BJ (cell line): Measurements from ENCODE around the gene BCL3. TPM values are rescaled to one million over a fixed set of nuclear protein-coding genes. Genes with fewer than 3 reads are reported as not detected.

Source experiments
- CTCF ChIA-PET: fragments of 350-600 bp; formaldehyde crosslinking; extraction: SDS; loops from one replicate; lab custom pipeline; 2021; ENCODE audit warnings: antibody characterized with exemption, inconsistent platforms; lab: Yijun Ruan, JAX
- POLR2A ChIA-PET: fragments of 300-600 bp; sonication (Branson Sonifier 250); formaldehyde crosslinking; extraction: SDS; loops from one replicate; lab custom pipeline; 2021; ENCODE audit warnings: antibody characterized with exemption; lab: Charles Lee
- DNase-seq: peaks from one replicate; pipeline ENCODE4 v3.0.0-alpha.2; 2011; ENCODE audit warnings: low read depth
- H3K27me3 ChIP-seq: 2 replicates; pipeline ENCODE4 v1.6.0; 2011; ENCODE audit warnings: low read length; ENCODE audit not compliant: control insufficient read depth, insufficient read depth
- H3K36me3 ChIP-seq: 2 replicates; pipeline ENCODE4 v1.5.1; 2011; ENCODE audit warnings: low read length; ENCODE audit not compliant: control insufficient read depth, insufficient read depth
- H3K4me3 ChIP-seq: 2 replicates; pipeline ENCODE4 v1.5.1; 2011; ENCODE audit warnings: low read depth, mild to moderate bottlenecking, control low read depth, low read length
- polyA plus RNA-seq: library from polyadenylated mRNA; depleted of rRNA; stranded (reverse); fragments of >200 nt; gene quantifications from 2 replicates; pipeline ENCODE4 v1.2.3, GENCODE V29; 2011
- TF ChIP-seq, protein P1 (sequence below): IDR thresholded peaks from 2 replicates; pipeline ENCODE4 v1.5.1; 2011; ENCODE audit warnings: low read depth, mild to moderate bottlenecking, control low read depth, inconsistent platforms, low read length, moderate library complexity; ENCODE audit not compliant: insufficient read depth

Gene BCL3
- polyA plus RNA-seq, 1 experiment, result 9.1 TPM

DNA sequence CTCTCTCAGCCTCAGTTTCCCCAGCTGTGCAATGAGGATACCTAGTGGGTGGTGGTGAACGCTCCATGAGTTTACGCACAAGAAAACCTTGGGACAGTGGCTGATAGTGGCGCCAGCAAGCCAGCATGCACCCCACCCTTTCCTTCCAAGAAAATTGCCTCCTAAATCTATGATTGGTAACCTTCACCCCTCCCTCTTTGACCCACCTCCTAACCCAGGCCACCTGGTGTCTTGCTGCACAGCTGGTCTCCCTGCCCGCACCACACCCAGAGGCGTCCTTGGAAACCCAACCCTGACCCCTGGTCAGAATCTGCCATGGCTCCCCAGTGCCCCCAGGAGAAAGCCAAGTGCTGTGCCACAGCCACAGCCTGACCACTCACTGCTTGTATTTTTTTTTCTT is 22.8 kb upstream of the BCL3 start:
- H3K27me3 ChIP-seq, result no peaks in the 10 kb centered on the region
- no peak overlapping the region for H3K4me3 ChIP-seq
- ChIA-PET CTCF (interaction anchor here (0.7 to 10.1 kb wide), 13 partner anchors 7 to 155 kb away, joined by 3 to 369 read pairs (median 12); partner anchors contain the start of genes BCAM, BCL3, CBLC and NECTIN2), POLR2A (no interaction called here)
- TF ChIP-seq, protein P1, sequence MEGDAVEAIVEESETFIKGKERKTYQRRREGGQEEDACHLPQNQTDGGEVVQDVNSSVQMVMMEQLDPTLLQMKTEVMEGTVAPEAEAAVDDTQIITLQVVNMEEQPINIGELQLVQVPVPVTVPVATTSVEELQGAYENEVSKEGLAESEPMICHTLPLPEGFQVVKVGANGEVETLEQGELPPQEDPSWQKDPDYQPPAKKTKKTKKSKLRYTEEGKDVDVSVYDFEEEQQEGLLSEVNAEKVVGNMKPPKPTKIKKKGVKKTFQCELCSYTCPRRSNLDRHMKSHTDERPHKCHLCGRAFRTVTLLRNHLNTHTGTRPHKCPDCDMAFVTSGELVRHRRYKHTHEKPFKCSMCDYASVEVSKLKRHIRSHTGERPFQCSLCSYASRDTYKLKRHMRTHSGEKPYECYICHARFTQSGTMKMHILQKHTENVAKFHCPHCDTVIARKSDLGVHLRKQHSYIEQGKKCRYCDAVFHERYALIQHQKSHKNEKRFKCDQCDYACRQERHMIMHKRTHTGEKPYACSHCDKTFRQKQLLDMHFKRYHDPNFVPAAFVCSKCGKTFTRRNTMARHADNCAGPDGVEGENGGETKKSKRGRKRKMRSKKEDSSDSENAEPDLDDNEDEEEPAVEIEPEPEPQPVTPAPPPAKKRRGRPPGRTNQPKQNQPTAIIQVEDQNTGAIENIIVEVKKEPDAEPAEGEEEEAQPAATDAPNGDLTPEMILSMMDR, result no peak
- no peak for DNase-seq
- no peaks in the 10 kb centered on the region for H3K36me3 ChIP-seq

GRCh38 chr19:44726465-44726864 is 22.0 kb upstream of the BCL3 start:
- POLR2A ChIA-PET, result no interaction called here
- Histone ChIP-seq H3K27me3 (no peaks in the 10 kb centered on the region), H3K36me3 (no peaks in the 10 kb centered on the region), H3K4me3 (no peak overlapping the region)
- CTCF ChIA-PET, result interaction anchor here (0.7 to 10.1 kb wide), 3 partner anchors 42 to 156 kb away, joined by 3 to 369 read pairs (median 12); no protein-coding TSS in a partner anchor
- TF ChIP-seq, protein P1, result no peak
- no peak for DNase-seq

GRCh38 chr19:44728178-44728577 is 20.3 kb upstream of the BCL3 start:
- ChIA-PET CTCF (interaction anchor here (0.6 to 3.6 kb wide), 10 partner anchors 21 to 151 kb away, joined by 3 to 24 read pairs (median 3); no protein-coding TSS in a partner anchor), POLR2A (no interaction called here)
- DNase-seq, result no peak
- TF ChIP-seq, protein P1, result no peak
- Histone ChIP-seq H3K27me3 (peaks cover 2% of the 10 kb centered on the region; the same call in 1 of the 2 replicates), H3K4me3 (no peak overlapping the region), H3K36me3 (no peaks in the 10 kb centered on the region)

DNA sequence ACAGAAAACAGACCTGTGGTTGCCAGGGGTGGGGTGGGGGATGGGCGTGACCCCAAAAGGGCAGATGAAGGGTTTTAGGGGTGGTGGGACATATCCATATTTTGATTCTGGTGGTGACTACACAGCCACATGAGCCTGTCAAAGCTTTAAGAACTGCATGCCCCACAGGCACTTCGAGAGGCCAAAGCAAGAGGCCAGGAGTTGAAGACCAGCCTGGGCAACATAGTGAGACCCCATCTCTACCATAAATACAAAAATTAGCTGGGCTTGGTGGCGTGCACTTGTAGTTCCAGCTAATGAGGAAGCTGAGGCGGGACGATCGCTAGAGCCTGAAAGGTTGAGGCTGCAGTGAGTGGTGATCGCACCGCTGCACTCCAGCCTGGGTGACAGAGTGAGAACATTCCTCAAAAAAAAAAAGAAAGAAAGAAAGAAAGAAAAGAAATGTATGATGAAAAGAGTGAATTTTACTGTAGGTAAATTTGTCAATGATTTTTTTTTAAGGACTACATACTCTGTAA is 18.9 kb upstream of the BCL3 start:
- H3K36me3 ChIP-seq, result no peaks in the 10 kb centered on the region
- H3K27me3 ChIP-seq, result peaks cover 2% of the 10 kb centered on the region; the same call in 1 of the 2 replicates
- ChIA-PET CTCF (interaction anchor here (0.8 to 3.6 kb wide), 3 partner anchors 36 to 43 kb away, joined by 3 to 24 read pairs (median 13); no protein-coding TSS in a partner anchor), POLR2A (no interaction called here)
- DNase-seq, result no peak
- H3K4me3 ChIP-seq, result no peak overlapping the region
- TF ChIP-seq, protein P1, result no peak

DNA sequence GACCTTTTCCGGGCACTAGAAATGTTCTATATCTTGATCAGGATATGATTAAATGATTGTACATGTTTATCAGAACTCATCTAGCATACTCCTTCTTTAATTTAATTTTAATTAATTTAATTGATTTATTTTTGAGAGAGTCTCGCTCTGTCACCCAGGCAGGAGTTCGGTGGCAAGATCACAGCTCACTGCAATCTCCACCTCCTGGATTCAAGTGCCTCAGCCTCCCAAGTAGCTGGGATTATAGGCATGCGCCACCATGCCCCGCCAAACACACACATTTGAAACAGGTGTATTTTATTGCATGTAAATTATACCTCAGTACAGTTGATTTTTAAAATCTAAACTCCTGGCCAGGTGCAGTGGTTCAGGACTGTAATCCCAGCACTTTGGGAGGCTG is 17.4 kb upstream of the BCL3 start:
- TF ChIP-seq, protein P1, result no peak
- Histone ChIP-seq H3K4me3 (no peak overlapping the region), H3K27me3 (peaks cover 2% of the 10 kb centered on the region; the same call in 1 of the 2 replicates), H3K36me3 (no peaks in the 10 kb centered on the region)
- ChIA-PET POLR2A (no interaction called here), CTCF (interaction anchor here (0.9 to 1.5 kb wide), 2 partner anchors 9 to 39 kb away, joined by 4 read pairs; no protein-coding TSS in a partner anchor)
- DNase-seq, result no peak
